Lower leg skin (tissue), 3 donors: ENCODE results near the gene PPM1L.

ENCODE experiments used
- POLR2A ChIP-seq, 2 donors: fragments of 450-650 bp; IDR thresholded peaks; one replicate each; pipeline ENCODE4 v1.6.1; 2016 to 2017; ENCODE audit warnings: antibody characterized with exemption in 2 of 2, mild to moderate bottlenecking in 1 of 2, moderate library complexity in 1 of 2
- TF ChIP-seq, protein P1 (sequence below), 3 donors: fragments of 450-650 bp; IDR thresholded peaks; one replicate each; pipeline ENCODE4 v1.5.1; 2016; ENCODE audit warnings: antibody characterized with exemption in 3 of 3, mild to moderate bottlenecking in 3 of 3, moderate library complexity in 2 of 3

DNA sequence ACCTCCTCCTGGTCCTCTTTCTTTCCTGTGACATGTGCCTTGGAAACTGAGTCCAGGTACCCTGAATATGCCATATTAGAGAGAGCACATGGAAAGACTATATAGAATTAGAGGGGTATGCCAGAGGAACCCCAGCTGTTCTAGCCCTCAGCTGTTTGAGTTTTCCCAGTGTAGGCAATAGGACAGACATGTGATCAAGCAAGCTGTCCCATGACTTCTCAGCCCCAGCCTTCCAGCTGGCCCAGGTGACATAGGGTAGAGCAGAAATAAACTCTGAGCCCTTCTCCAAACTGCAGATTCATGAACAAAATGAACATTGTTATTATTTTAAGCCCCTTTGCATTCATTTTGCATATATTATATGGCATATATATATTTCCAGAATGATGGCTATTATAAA is 118.7 kb downstream of the PPM1L start:
- no peak for TF ChIP-seq POLR2A (IDR thresholded peaks at IDR 0.05)
- TF ChIP-seq, protein P1, sequence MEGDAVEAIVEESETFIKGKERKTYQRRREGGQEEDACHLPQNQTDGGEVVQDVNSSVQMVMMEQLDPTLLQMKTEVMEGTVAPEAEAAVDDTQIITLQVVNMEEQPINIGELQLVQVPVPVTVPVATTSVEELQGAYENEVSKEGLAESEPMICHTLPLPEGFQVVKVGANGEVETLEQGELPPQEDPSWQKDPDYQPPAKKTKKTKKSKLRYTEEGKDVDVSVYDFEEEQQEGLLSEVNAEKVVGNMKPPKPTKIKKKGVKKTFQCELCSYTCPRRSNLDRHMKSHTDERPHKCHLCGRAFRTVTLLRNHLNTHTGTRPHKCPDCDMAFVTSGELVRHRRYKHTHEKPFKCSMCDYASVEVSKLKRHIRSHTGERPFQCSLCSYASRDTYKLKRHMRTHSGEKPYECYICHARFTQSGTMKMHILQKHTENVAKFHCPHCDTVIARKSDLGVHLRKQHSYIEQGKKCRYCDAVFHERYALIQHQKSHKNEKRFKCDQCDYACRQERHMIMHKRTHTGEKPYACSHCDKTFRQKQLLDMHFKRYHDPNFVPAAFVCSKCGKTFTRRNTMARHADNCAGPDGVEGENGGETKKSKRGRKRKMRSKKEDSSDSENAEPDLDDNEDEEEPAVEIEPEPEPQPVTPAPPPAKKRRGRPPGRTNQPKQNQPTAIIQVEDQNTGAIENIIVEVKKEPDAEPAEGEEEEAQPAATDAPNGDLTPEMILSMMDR (IDR thresholded peaks at IDR 0.05) = no peak
